ENCODE results near the gene MMS22L.

MMS22L gene

GRCh38 chr6:97147421-97147820 is 135.6 kb downstream of the MMS22L start:
- DNase-seq (ENCODE audit: low spot score): no peak
- in situ Hi-C loops (cut with MboI; ENCODE audit: low pct_unique_long_range_greater_than_20kb, low sequenced_read_pairs, unreplicated experiment): no loop called here
- no peak for TF ChIP-seq CTCF (IDR thresholded peaks at IDR 0.05; ENCODE audit: extremely low read depth, insufficient read depth, missing control alignments)

DNA sequence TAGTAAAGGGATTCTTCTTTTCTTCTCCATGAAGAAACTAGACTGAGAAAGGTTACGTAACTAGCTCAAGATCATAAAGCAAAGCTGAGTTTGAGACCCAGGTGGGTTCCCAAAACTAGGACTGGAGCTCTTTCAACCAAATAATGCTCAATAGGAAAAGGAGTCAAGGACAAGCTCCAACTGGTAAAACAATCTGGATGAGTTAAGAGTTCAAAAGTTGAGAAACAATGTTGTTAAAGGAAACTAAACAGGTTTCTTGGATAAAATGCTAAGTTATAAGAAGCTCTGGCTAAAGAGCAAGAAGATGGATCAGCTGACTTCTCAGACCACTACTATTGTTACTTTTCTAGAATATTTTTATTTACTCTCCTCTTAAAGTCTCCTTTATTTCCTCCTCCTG is 137.3 kb downstream of the MMS22L start:
- DNase-seq (ENCODE audit: low spot score): no peak
- no peak for TF ChIP-seq CTCF (IDR thresholded peaks at IDR 0.05; ENCODE audit: extremely low read depth, insufficient read depth, missing control alignments)
- in situ Hi-C loops (cut with MboI; ENCODE audit: low pct_unique_long_range_greater_than_20kb, low sequenced_read_pairs, unreplicated experiment): no loop called here

DNA sequence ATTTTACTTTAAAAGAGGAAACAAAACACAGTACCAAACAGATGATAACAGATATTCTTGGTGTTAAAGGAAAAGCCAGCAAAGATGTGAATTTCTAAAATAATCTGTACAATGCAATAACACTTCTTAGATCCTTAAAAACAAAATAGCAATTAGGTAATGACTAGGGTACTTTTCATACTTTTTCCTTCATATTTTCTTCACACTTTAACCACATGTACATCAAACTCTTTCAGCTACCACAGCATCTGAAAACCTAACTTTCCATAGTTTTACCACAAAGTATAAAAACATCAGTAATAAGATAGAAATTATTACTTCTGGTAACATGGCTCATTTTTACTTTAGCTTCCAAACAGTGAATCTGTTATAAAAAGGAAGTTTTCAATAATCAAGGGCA is 141.3 kb downstream of the MMS22L start:
- TF ChIP-seq CTCF (IDR thresholded peaks at IDR 0.05; ENCODE audit: extremely low read depth, insufficient read depth, missing control alignments): no peak
- in situ Hi-C loops (cut with MboI; ENCODE audit: low pct_unique_long_range_greater_than_20kb, low sequenced_read_pairs, unreplicated experiment): no loop called here
- DNase-seq (ENCODE audit: low spot score): no peak

- no peak for TF ChIP-seq CTCF (IDR thresholded peaks at IDR 0.05; ENCODE audit: extremely low read depth, insufficient read depth, missing control alignments)
- in situ Hi-C loops (cut with MboI; ENCODE audit: low pct_unique_long_range_greater_than_20kb, low sequenced_read_pairs, unreplicated experiment): no loop called here
- no peak for DNase-seq (ENCODE audit: low spot score)
These were observed 144.4 kb downstream of the MMS22L start for GRCh38 chr6:97138581-97138980.

GRCh38 chr6:97136626-97137358 is 146.2 kb downstream of the MMS22L start:
- no peak for TF ChIP-seq CTCF (IDR thresholded peaks at IDR 0.05; ENCODE audit: extremely low read depth, insufficient read depth, missing control alignments)
- no peak for DNase-seq (ENCODE audit: low spot score)
- in situ Hi-C loops (cut with MboI; ENCODE audit: low pct_unique_long_range_greater_than_20kb, low sequenced_read_pairs, unreplicated experiment): no loop called here

GRCh38 chr6:97133067-97133466 is 149.9 kb downstream of the MMS22L start:
- no peak for TF ChIP-seq CTCF (IDR thresholded peaks at IDR 0.05; ENCODE audit: extremely low read depth, insufficient read depth, missing control alignments)
- in situ Hi-C loops (cut with MboI; ENCODE audit: low pct_unique_long_range_greater_than_20kb, low sequenced_read_pairs, unreplicated experiment): no loop called here
- DNase-seq (ENCODE audit: low spot score): no peak

Measured in GM13977 (cell line).